NCI-H2081 (cell line): ENCODE data around the gene PDCL2.

Source experiments
- DNase-seq, 2 experiments: peaks; one replicate each; lab custom pipeline; 2025; lab: John Stamatoyannopoulos, UW

Gene PDCL2

GRCh38 chr4:55538531-55538930, 53.5 kb downstream of the PDCL2 start:
- no peak for DNase-seq

- no peak for DNase-seq
These were observed 57.7 kb downstream of the PDCL2 start for GRCh38 chr4:55534306-55534705.

- DNase-seq, result no peak
These were observed 61.4 kb downstream of the PDCL2 start for GRCh38 chr4:55530691-55531090.

GRCh38 chr4:55530167-55530566, 61.9 kb downstream of the PDCL2 start:
- DNase-seq, result no peak

GRCh38 chr4:55528491-55528890, 63.6 kb downstream of the PDCL2 start:
- DNase-seq, result no peak

GRCh38 chr4:55524844-55525571, 67.0 kb downstream of the PDCL2 start:
- DNase-seq, result no peak

- DNase-seq, result no peak
These were observed 73.6 kb downstream of the PDCL2 start for GRCh38 chr4:55518442-55518841.

GRCh38 chr4:55517526-55518229, 74.4 kb downstream of the PDCL2 start:
- DNase-seq, result no peak

GRCh38 chr4:55512922-55513571, 79.0 kb downstream of the PDCL2 start:
- no peak for DNase-seq

GRCh38 chr4:55512077-55512476, 80.0 kb downstream of the PDCL2 start:
- no peak for DNase-seq

GRCh38 chr4:55510685-55511084, 81.4 kb downstream of the PDCL2 start:
- no peak for DNase-seq

- DNase-seq, result no peak
These were observed 82.8 kb downstream of the PDCL2 start for GRCh38 chr4:55509266-55509665.

- no peak for DNase-seq
These were observed 84.4 kb downstream of the PDCL2 start for GRCh38 chr4:55507612-55508011.
